Suppressor macrophage (primary cell): ENCODE measurements around the gene NCS1.

Experiments used
- DNase-seq, 4 experiments: peaks; one replicate each; pipeline ENCODE4 v3.0.0-alpha.2; 2020 to 2022

The NCS1 gene

DNA sequence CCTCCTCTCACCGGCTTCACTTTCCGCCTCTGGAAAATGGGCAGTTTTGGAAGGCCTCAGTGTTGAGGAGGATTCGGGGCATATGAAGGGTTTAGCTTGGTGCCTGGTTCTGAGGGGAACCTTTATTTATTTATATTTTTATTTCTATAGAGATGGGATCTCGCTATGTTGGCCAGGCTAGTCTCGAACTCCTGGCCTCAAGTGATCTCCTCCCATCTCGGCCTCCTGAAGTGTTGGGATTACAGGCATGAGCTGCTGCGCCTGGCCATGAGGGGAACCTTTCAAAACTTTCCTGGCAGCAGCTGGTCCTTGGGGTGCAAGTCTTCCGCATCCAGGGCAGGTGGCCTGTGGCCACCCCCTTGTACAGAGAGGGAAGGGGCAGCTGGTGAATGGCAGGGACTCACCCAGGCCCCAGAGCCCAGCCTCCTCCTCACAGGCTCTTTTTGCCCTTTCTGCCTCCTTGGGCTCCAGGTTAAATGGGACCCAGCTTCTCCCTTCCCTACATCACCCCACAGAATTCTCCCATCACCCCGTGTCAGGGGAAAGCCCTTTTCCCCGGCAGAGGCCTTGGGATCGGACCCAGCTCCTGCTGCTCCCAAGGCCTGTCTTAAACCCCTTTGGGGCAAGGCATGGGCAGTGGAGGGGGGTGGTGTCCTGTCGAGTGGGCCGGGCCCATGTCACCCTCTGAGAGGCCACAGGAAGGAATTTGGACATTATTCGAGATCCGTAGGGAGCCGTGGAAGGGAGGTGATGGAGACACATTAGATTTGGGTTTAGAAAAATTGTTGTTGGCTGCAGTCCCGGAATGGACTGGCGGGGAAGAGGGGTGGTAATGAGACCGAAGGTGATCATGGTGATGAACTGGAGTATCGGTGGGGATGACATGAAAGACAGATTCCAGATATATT is 5.9 kb downstream of the NCS1 start:
- DNase-seq: no peak

GRCh38 chr9:130179331-130179907 is 7.2 kb downstream of the NCS1 start:
- no peak for DNase-seq

GRCh38 chr9:130180516-130180915 is 8.3 kb downstream of the NCS1 start:
- DNase-seq: no peak

DNA sequence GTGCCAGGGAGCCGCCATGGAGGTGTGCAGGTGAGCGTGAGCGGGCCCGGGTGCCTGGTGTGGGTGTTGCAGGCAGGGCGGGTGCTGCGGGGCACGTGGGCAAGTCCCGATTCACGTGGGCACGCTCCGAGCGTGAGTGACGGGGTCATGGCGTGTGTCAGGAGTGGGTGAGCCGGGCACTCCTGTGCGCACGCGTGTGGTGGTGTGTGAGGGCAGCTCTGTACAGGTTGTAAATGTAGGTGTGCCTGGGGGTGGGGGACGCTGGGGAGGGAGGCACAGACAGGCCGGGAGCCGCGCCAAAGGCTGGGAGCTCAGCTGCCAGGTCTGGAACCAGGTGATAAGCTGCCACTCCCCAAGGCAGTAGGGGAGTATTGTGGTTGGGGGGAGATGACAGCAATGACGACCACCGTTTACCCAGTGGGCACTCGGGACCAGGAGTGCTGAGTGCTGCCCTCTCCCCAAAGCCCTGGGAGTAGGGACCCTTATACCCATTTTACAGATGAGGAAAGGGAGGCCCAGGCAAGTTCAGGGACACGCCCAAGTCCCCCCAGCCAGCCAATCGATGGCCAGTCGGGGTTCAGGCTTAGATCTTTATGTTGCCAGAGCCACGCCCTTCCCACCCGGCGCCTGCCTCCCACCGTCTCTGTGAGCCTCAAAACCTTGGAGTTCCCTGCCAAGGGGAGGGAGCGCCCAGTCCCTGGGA is 9.6 kb downstream of the NCS1 start:
- DNase-seq: no peak

- no peak for DNase-seq
These were observed 10.2 kb downstream of the NCS1 start for GRCh38 chr9:130182381-130182909.

DNA sequence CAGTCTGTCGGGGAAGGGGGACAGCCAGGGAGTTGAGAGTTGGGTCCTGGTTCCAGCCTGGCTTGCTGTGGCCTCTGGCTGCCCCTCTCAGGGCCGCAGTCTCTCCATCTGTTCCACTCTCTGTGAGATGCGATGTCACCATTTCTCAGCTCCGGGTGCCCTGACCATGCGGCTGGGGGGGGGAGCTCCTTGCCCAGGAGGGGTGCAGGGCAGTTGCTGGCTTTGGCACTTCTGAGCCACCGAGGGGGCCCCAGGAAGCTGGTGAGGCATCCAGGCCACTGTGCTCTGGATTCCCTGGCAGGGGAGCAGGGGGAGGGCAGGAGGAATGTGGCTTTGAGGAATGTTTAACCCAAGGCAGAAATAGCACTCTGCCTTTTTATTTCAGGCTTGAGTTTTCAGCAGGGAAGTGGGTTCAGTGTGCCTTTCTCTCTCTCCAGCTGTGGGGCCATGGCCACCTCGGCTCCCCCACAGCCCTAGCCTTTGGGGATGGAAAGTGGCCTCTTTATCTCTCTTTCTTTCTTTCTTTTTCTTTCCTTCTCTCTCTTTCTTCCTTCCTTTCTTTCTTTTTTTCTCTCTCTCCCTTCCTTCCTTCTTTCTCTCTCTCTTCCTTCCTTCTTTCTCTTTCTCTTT is 11.0 kb downstream of the NCS1 start:
- no peak for DNase-seq

GRCh38 chr9:130185017-130185416 is 12.8 kb downstream of the NCS1 start:
- DNase-seq: no peak

DNA sequence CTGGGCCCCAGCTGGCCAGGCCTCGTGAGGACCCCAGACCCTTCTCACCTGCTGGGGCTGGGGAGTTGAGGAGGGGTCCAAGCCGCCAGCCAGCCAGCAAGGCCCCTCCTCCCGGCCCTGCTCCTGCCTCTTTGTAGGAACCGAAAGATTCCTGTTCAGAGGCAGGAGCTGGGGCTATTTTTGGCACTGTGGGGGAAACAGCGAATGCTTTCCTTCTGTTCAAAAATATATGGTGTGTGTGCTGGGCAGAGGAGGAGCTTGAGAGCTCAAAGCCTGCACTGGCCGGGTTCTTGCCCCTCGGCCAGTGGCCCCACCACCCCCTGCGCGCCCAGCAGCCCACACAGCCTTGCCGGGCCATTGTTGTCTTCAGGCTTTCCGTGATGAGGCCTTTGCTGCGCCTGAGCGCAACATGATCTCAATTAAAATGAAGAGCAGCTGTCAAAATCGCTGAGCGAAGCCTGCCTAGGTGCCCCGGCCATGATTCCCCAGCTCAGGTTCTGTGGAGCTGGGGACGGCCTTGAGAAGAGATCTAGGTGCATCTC is 13.4 kb downstream of the NCS1 start:
- DNase-seq: no peak

DNA sequence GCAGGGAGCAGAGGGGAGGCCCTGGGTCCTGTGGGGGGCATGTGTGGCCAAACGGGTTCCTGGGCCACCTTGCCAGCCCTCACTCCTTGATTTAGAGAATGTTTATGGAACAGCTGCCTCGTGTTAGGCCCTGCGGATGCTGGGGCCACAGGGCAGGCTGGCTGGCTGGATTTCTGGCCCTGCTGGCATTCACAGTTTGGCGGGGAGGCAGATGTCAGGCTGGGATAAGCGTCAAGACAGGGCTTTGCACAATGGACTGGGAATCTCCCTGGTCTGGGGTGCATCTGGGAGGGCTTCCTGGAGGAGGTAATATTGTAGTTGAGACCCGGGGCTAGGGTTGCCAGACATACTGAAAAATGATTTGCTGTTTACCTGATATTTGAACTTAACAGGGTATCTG is 13.8 kb downstream of the NCS1 start:
- DNase-seq: no peak

DNA sequence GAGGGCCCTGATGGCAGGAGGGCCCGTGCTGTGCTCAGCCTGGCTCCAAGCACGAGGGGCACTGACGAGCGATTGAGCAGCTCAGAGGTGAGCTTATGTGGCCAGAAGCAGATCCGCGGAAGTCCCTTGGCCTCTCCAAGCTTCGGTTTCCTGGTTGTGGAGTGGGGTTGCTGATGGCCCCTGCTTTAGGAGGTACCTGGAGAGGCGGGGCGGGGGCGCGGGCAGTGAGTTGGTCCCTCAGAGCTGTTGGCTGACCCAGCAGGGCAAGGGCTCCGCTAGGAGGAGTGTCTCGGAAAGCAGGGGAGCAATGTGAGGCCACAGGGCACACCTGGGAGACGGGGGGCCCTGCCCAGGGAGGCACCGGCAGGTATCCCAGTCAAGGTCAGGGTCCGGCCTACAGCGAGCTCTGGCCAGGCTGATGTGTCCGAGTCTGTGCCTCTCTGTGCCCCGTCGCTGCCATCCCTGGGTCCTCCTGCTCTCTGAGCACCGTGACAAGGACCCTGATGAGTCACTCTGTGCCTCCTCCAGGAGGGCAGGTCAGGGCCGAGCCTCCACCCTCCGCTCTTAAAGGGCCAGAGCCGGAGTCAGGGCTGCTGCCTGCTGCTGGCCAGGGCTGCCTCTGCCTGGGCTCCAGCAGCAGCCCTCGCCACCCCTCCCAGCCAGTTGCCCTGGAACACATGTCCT is 14.8 kb downstream of the NCS1 start:
- DNase-seq: peak in 3 of 4 experiments; percentile 27 to 39 (median 39)

- DNase-seq: no peak
These were observed 15.3 kb downstream of the NCS1 start for GRCh38 chr9:130187523-130187846.

DNA sequence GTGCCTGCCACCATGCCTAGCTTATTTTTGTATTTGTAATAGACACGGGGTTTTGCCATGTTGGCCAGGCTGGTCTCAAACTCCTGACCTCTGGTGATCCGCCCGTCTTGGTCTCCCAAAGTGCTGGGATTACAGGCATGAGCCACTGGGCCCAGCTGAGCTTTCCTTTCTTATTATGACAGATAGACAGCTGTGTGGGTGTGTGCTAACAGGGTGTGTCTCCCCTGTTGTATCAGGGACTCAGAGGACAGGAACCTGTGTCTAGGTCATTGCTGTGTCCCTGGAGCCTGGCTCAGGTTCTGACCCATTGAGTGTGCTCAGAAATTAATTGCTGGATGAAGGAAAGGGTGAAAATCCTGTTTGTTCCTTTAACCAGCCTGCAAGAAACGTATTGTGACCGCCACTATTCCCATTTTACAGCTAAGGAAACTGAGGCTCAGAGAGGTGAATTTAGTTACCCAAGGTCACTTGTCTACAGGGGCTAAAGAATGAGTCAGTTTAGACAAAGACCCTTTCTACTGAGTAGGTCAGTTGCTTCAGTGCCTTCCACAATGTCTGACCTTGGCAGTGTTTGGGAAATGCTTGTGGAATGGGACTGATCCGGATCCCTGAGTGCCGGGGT is 16.8 kb downstream of the NCS1 start:
- DNase-seq: no peak

GRCh38 chr9:130189840-130190239 is 17.6 kb downstream of the NCS1 start:
- peak in 1 of 4 experiments; percentile 31 for DNase-seq

DNA sequence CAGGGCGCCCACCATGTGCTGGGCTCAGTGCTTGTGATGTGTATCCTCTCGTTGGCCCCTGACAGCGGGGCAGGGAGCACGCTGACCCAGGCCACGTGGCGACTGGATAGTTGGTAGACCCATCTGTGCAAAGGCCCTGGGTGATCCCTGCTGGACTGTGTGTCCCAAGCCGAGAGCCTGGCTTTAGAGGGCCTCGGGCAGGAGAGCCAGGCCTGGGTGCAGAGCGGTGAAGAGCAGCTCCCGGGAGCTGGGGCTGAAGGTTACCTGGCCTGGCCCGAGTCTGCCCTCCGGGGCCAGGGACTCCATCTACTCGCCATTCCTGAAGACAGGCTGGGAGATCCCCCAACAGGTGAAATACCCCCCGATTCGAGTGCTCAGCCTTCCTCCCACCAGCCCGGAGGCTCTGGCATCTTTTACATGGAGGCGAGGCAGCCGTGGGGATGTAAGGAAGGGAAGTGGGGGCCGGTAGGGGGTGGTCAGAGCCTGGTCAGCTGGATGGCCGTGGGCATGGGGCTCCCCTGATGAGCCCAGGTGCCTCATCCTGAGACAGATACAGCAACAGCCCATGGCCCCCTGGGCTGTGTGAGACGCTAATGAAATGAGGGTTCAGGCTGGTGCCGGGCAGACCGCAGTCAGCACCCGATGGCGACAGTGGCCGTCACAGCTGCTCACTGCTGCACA is 19.0 kb downstream of the NCS1 start:
- DNase-seq: no peak

GRCh38 chr9:130191749-130192120 is 19.5 kb downstream of the NCS1 start:
- DNase-seq: no peak

GRCh38 chr9:130192382-130192999 is 20.3 kb downstream of the NCS1 start:
- no peak for DNase-seq

GRCh38 chr9:130193103-130193502 is 20.9 kb downstream of the NCS1 start:
- DNase-seq: no peak

- no peak for DNase-seq
These were observed 21.6 kb downstream of the NCS1 start for GRCh38 chr9:130193531-130194377.

DNA sequence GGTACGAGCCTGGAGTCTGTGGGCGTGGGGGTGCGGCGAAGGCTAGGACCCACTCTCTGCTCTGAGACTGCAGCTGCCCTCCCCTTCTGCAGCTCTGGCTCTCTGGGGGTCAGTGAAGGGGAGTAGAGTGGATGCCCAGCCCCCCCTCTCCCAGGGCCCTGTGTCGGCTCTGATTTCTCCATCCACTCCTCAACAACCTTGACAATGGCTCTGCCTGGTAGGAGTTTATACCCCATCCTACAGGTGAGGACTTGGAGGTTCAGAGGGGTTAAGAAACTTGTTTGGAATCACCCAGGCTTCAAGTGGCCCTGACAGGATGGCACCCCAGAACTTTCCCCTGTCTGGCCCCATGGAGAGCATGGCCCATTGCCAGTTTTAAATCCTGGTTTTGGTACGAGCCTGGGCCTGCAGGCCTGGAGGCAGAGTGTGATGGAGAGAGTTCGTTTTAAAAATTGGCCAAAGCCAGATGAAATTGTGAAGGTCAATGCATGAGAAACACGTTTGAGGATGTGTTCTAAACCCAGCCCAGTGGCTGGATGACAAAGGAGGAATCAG is 22.3 kb downstream of the NCS1 start:
- no peak for DNase-seq
